B cell (primary cell): ENCODE measurements around the gene SMC3. TPM values are rescaled to one million over a fixed set of nuclear protein-coding genes. Genes with fewer than 3 reads are reported as not detected.

Experiments
- ATAC-seq: fragments of 200-7000 bp; cut with Tn5 transposase; one replicate; pipeline ENCODE4 v1.10.0; 2021; ENCODE audit warnings: low read depth, mild to moderate bottlenecking, moderate number of reproducible peaks, moderate library complexity
- CTCF ChIA-PET: fragments of 350-600 bp; sonication (Branson Sonifier 250); formaldehyde crosslinking; loops from one replicate; lab custom pipeline; 2021; ENCODE audit warnings: antibody characterized with exemption, inconsistent platforms; lab: Charles Lee
- POLR2A ChIA-PET: fragments of 350-600 bp; sonication (Branson Sonifier 250); formaldehyde crosslinking; loops from one replicate; lab custom pipeline; 2021; ENCODE audit warnings: antibody characterized with exemption; lab: Charles Lee
- DNase-seq: peaks from one replicate; pipeline ENCODE4 v3.0.0; 2013
- H2AFZ ChIP-seq: 2 replicates; pipeline ENCODE4 v1.6.1; 2012; ENCODE audit warnings: mild to moderate bottlenecking, low read depth, low read length; ENCODE audit not compliant: insufficient read depth, poor library complexity, severe bottlenecking
- H3K27ac ChIP-seq, 2 donors: 1 replicate in 1 of 2; 2 replicates in 1 of 2; pipeline ENCODE4 v1.5.1; 2012 to 2013; ENCODE audit warnings: low read length in 2 of 2, mild to moderate bottlenecking in 2 of 2, moderate library complexity in 1 of 2
- H3K27me3 ChIP-seq, 4 experiments: fragments of 200-600 bp in 1 of 4; sonication (generic) in 1 of 4; replicated peaks in 1 of 4; 1 replicate in 2 of 4; 2 replicates in 2 of 4; pipeline versions ENCODE4 v1.6.1 to v1.7.0; 2013 to 2016; ENCODE audit warnings: low read length in 3 of 4, mild to moderate bottlenecking in 2 of 4, mixed read lengths in 1 of 4, moderate library complexity in 1 of 4; ENCODE audit not compliant: insufficient read depth in 4 of 4, control insufficient read depth in 3 of 4; ENCODE audit errors: control extremely low read depth in 1 of 4
- H3K36me3 ChIP-seq, 2 experiments: replicated peaks in 1 of 2; 1 replicate in 1 of 2; 2 replicates in 1 of 2; pipeline versions ENCODE4 v1.6.1 to v1.7.1; 2013; ENCODE audit warnings: low read length in 1 of 2; ENCODE audit not compliant: insufficient read depth in 2 of 2, control insufficient read depth in 1 of 2; ENCODE audit errors: control extremely low read depth in 1 of 2, extremely low read depth in 1 of 2
- H3K4me1 ChIP-seq, 2 donors: fragments of 200-600 bp in 1 of 2; sonication (generic) in 1 of 2; 1 replicate in 1 of 2; 2 replicates in 1 of 2; pipeline versions ENCODE4 v1.5.1 to v1.6.1; 2013 to 2017; ENCODE audit warnings: low read length in 2 of 2; ENCODE audit not compliant: control insufficient read depth in 2 of 2, insufficient read depth in 2 of 2
- H3K4me2 ChIP-seq: replicated peaks from 2 replicates; pipeline ENCODE3; 2012; ENCODE audit warnings: mild to moderate bottlenecking, low read depth, low read length; ENCODE audit not compliant: poor library complexity, severe bottlenecking
- H3K4me3 ChIP-seq, 5 experiments: fragments of 200-600 bp in 1 of 5; sonication (generic) in 1 of 5; 1 replicate in 3 of 5; 2 replicates in 2 of 5; pipeline versions ENCODE4 v1.5.1 to v1.7.0; 2011 to 2016; ENCODE audit warnings: low read length in 4 of 5, mild to moderate bottlenecking in 4 of 5, low read depth in 2 of 5, control low read depth in 1 of 5, moderate library complexity in 1 of 5; ENCODE audit not compliant: insufficient read depth in 1 of 5; ENCODE audit errors: control extremely low read depth in 1 of 5, extremely low read depth in 1 of 5
- H3K79me2 ChIP-seq: fragments of 200-600 bp; sonication (generic); one replicate; pipeline ENCODE4 v1.6.0; 2016; ENCODE audit warnings: low read length; ENCODE audit not compliant: control insufficient read depth, insufficient read depth
- H3K9ac ChIP-seq: fragments of 200-600 bp; sonication (generic); 2 replicates; pipeline ENCODE4 v1.6.1; 2017; ENCODE audit warnings: mild to moderate bottlenecking, low read length, moderate library complexity
- H3K9me3 ChIP-seq, 3 donors: one replicate each; pipeline versions ENCODE4 v1.6.1 to v1.7.1; 2013; ENCODE audit warnings: low read length in 2 of 3; ENCODE audit not compliant: control insufficient read depth in 2 of 3, insufficient read depth in 1 of 3; ENCODE audit errors: control extremely low read depth in 1 of 3
- H4K20me1 ChIP-seq: 2 replicates; pipeline ENCODE4 v1.6.0; 2012; ENCODE audit warnings: mild to moderate bottlenecking, low read length; ENCODE audit not compliant: insufficient read depth, control insufficient read depth, poor library complexity, severe bottlenecking
- H3K27ac Mint-ChIP-seq: one replicate; pipeline ENCODE4 v1.8.0; 2021; ENCODE audit warnings: mixed read lengths
- H3K27me3 Mint-ChIP-seq: one replicate; pipeline ENCODE4 v1.8.0; 2021; ENCODE audit warnings: mixed read lengths
- H3K4me1 Mint-ChIP-seq: one replicate; pipeline ENCODE4 v1.8.0; 2021; ENCODE audit warnings: mixed read lengths
- H3K4me3 Mint-ChIP-seq: one replicate; pipeline ENCODE4 v1.8.0; 2021; ENCODE audit warnings: mixed read lengths
- H3K9me3 Mint-ChIP-seq: one replicate; pipeline ENCODE4 v1.8.0; 2022; ENCODE audit warnings: mixed read lengths; ENCODE audit not compliant: insufficient read depth
- CTCF ChIP-seq: fragments of 200-600 bp; IDR thresholded peaks from one replicate; pipeline ENCODE4 v1.8.0; 2022; ENCODE audit warnings: antibody characterized with exemption, mild to moderate bottlenecking
- EZH2 ChIP-seq: IDR thresholded peaks from 2 replicates; pipeline ENCODE4 v1.6.1; 2012; ENCODE audit warnings: borderline replicate concordance, low read depth, mild to moderate bottlenecking, moderate library complexity, low read length; ENCODE audit not compliant: insufficient read depth, poor library complexity, severe bottlenecking
- WGBS: methylation state at CpG from one replicate; pipeline ENCODE4 v1.1.5; 2013; ENCODE audit warnings: missing lambda C conversion rate; ENCODE audit not compliant: insufficient coverage; 5-methylcytosine and 5-hydroxymethylcytosine counted together
- intact Hi-C: fragments of 100-400 bp; cut with micrococcal nuclease; formaldehyde crosslinking; loops from one replicate; pipeline ENCODE4 v1.10.0; 2022
- polyA plus RNA-seq: library from polyadenylated mRNA; depleted of rRNA; stranded (reverse); fragments of >200 nt; gene quantifications from 2 replicates; pipeline ENCODE4 v1.2.3, GENCODE V29; 2012
- total RNA-seq, 2 donors: library from RNA; stranded (reverse); fragments of 120-200 nt in 1 of 2; gene quantifications; 1 replicate in 1 of 2; 2 replicates in 1 of 2; pipeline versions ENCODE4 v1.2.3 to v1.2.4, GENCODE V29; 2013 to 2022

The SMC3 gene
- total and polyA plus RNA-seq, 2 donors (not counting 1 experiment from before 2014, with no cell fraction given): 6.1 to 45.8 TPM

DNA sequence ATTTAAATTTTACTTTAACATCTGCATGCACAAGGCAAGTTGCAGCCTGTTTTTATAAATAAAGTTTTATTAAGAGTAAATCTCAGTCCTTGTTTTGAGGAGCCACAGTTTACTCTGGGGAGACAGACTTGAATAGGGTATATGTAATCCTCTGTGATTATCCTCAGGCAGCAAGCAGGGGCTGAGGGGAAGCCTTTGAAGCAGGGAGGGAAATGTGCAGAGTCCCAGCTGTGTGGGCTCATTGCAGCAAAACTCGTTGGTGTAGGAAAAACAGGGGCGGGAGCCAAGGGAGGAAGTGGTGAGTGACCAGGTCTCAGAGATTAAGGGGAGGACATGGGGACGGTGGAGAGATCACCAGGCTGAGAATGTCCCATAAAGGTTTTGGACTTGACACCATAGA lies 34.3 kb upstream of the SMC3 start:
- Histone ChIP-seq H4K20me1 (no peaks in the 10 kb centered on the region), H2AFZ (no peak overlapping the region), H3K27me3 (peaks cover 0 to 12% (median 4%) of the 10 kb centered on the region in 4 experiments), H3K4me3 (no peak overlapping the region), H3K27ac (no peak overlapping the region), H3K4me2 (no peak overlapping the region), H3K36me3 (no peaks in the 10 kb centered on the region), H3K9ac (no peak overlapping the region), H3K79me2 (no peaks in the 10 kb centered on the region), H3K4me1 (peaks cover 38 to 41% of the 10 kb centered on the region in 2 donors), H3K9me3 (no peaks in the 10 kb centered on the region)
- ATAC-seq: no peak
- WGBS: 16% methylated on average over 3 of the region's 3 CpGs
- Mint-ChIP-seq H3K4me3 (no peak overlapping the region), H3K4me1 (peaks cover 41% of the 10 kb centered on the region), H3K9me3 (no peaks in the 10 kb centered on the region), H3K27me3 (peaks cover 8% of the 10 kb centered on the region), H3K27ac (no peak overlapping the region)
- TF ChIP-seq CTCF: no peak
- no peak for TF ChIP-seq EZH2
- no peak for DNase-seq
- POLR2A ChIA-PET: interaction anchor here (0.7 kb wide), 1 partner anchor 70 kb away, joined by 3 read pairs; no protein-coding TSS in a partner anchor
- CTCF ChIA-PET: interaction anchor here (0.7 kb wide), 2 partner anchors 15 to 127 kb away, joined by 3 read pairs; no protein-coding TSS in a partner anchor
- intact Hi-C loops: no loop called here

DNA sequence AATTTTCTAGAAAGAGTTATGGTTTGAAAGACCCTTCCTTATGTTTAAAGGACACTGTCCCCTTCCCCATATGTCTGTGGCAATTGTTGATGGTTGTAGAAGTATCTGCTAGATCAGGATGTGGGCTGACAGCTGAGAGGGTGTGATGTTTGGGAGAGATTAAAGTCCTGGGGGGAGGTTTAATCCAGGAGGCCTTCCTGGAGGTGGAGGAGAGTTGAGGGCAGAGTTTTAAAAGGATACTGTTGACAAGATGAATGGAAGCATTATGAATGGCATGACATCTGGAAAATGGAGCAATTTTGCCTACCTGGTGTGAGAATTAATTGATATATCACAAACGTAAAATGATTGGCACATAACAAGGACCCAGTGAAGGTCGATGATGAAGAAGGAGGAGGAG lies 32.9 kb upstream of the SMC3 start:
- H3K4me3 Mint-ChIP-seq: no peak overlapping the region
- WGBS: no CpG with 5 or more reads among the region's 2 CpGs
- CTCF ChIA-PET: interaction anchor here (1.3 to 2.4 kb wide), 4 partner anchors 12 to 230 kb away, joined by 3 to 8 read pairs (median 6); partner anchors contain the start of gene SMNDC1

More for the DNA sequence above, 32.9 kb upstream of the SMC3 start:
- TF ChIP-seq CTCF (no peak), EZH2 (no peak)
- Histone ChIP-seq H3K79me2 (no peaks in the 10 kb centered on the region), H2AFZ (no peak overlapping the region), H3K9me3 (no peaks in the 10 kb centered on the region), H3K27ac (no peak overlapping the region), H3K4me1 (peaks cover 25 to 30% of the 10 kb centered on the region in 2 donors), H3K4me2 (no peak overlapping the region), H3K36me3 (no peaks in the 10 kb centered on the region), H4K20me1 (no peaks in the 10 kb centered on the region), H3K4me3 (no peak overlapping the region), H3K27me3 (peaks cover 0 to 12% (median 4%) of the 10 kb centered on the region in 4 experiments), H3K9ac (no peak overlapping the region)
- no peak for DNase-seq
- Mint-ChIP-seq H3K27me3 (peaks cover 8% of the 10 kb centered on the region), H3K9me3 (no peaks in the 10 kb centered on the region), H3K4me1 (peaks cover 27% of the 10 kb centered on the region), H3K27ac (no peak overlapping the region)
- intact Hi-C loops: no loop called here
- no peak for ATAC-seq
- POLR2A ChIA-PET: interaction anchor here (0.6 kb wide), 1 partner anchor 533 kb away, joined by 4 read pairs; no protein-coding TSS in a partner anchor
